KBM-7 (cell line): ENCODE data around the gene PTGER2.

ENCODE experiments used
- DNase-seq: peaks from one replicate; pipeline ENCODE4 v3.0.0-alpha.2; 2015
- in situ Hi-C: fragments of 300-500 bp; cut with MboI; formaldehyde crosslinking; loops from 2 replicates; pipeline ENCODE4 v1.14.3; 2020; ENCODE audit warnings: low sequenced_read_pairs, low pct_unique_long_range_greater_than_20kb, mixed read lengths

Gene PTGER2, protein sequence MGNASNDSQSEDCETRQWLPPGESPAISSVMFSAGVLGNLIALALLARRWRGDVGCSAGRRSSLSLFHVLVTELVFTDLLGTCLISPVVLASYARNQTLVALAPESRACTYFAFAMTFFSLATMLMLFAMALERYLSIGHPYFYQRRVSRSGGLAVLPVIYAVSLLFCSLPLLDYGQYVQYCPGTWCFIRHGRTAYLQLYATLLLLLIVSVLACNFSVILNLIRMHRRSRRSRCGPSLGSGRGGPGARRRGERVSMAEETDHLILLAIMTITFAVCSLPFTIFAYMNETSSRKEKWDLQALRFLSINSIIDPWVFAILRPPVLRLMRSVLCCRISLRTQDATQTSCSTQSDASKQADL

DNA sequence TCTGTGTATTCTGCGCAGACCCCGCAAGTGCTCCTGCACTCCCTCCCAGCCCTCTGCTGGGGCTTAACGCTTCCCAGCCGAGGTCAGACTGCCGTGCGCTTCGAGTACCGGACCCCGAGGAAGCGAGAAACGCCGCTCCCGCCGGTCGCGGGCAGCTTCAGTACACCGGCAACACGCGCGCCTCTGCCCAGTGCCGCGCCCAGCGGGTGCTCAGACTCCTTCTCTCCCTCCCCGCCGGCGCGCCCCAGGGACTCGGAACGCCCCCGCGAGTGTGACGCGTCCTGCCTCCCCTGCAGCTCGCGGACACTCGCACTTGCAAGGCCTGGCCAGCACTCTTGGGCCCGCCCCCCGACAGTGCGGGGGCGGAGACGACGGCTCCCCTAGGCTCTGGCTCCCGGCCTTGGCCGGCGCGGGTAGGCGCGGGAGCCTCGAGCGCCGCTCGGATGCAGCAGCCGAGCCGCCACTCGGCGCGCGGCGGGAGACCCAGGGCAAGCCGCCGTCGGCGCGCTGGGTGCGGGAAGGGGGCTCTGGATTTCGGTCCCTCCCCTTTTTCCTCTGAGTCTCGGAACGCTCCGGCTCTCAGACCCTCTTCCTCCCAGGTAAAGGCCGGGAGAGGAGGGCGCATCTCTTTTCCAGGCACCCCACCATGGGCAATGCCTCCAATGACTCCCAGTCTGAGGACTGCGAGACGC is at the start of gene PTGER2:
Gene PTGER2, plus strand, starts transcription at position 410 of the 692 bp plus-strand sequence. Its CDS starts 237 bp downstream, at position 647.
- in situ Hi-C loops = no loop called here
- no peak for DNase-seq

DNA sequence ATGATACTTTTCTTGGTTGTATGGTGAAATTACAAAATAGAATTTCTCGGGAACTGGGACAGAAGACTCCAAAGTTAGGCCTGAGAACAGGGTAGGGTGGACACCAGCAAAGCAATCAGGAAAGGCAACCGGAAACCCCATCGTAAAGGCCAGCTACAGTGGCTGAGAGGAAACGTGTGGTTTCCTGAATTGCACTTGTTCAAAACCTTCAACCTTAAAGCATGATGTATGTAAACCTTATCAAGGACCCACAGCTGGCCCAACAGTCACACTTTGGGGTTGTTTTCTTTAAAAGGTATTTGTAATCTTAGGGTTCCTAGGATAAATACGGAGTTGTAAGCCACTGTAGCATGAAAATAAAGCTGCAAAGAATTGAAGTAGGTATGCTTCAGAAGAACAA is 48.9 kb upstream of the PTGER2 start:
- DNase-seq = peak; percentile 77
- in situ Hi-C loops = no loop called here

DNA sequence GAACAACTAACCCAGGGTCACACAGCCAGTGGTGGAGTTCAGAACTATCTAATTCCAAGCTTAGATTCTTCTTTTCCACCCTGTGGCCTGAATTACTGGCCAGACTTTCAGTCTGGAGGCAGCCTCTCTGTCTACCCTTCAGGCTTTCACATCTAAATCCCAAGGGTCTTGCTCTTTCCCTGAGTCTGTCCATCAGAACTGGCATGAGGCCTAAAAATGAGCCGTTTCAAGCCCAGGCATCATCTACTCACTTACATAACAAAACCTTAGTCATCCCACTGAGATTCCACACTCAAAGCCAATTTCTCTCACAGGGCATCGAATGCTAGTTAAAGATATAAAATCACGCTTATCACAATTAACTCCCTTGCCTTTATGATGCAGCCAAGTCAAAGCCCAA is 47.9 kb upstream of the PTGER2 start:
- no peak for DNase-seq
- in situ Hi-C loops = no loop called here

DNA sequence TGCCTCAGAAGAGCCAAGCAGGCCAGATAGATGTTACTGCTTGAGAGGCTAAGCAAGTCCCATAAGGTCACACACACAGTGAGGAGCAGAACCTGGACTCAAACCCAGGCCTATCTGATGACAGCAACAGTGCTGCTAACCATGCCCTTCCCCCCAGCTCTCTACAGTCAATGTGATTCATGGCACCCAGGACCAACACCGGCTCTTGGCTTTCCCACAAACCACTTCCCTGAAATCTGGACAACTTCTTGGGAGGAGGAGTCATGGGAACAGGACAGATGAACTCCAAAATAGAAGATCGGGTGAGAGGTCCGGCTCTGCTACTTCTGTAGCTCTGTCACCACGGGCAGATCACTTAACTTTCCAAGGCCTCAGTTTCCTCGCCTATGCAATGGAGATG is 47.3 kb upstream of the PTGER2 start:
- in situ Hi-C loops = no loop called here
- no peak for DNase-seq

DNA sequence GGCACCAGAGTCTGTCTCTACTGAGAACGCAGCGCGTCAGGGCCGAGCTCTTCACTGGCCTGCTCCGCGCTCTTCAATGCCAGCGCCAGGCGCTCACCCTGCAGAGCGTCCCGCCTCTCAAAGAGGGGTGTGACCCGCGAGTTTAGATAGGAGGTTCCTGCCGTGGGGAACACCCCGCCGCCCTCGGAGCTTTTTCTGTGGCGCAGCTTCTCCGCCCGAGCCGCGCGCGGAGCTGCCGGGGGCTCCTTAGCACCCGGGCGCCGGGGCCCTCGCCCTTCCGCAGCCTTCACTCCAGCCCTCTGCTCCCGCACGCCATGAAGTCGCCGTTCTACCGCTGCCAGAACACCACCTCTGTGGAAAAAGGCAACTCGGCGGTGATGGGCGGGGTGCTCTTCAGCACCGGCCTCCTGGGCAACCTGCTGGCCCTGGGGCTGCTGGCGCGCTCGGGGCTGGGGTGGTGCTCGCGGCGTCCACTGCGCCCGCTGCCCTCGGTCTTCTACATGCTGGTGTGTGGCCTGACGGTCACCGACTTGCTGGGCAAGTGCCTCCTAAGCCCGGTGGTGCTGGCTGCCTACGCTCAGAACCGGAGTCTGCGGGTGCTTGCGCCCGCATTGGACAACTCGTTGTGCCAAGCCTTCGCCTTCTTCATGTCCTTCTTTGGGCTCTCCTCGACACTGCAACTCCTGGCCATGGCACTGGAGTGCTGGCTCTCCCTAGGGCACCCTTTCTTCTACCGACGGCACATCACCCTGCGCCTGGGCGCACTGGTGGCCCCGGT is 46.4 kb upstream of the PTGER2 start, which contains the start of gene PTGDR:
Gene PTGDR, plus strand, starts transcription at position 198 of the 778 bp plus-strand sequence. Its CDS starts 117 bp downstream, at position 315.
- in situ Hi-C loops = no loop called here
- DNase-seq = no peak

DNA sequence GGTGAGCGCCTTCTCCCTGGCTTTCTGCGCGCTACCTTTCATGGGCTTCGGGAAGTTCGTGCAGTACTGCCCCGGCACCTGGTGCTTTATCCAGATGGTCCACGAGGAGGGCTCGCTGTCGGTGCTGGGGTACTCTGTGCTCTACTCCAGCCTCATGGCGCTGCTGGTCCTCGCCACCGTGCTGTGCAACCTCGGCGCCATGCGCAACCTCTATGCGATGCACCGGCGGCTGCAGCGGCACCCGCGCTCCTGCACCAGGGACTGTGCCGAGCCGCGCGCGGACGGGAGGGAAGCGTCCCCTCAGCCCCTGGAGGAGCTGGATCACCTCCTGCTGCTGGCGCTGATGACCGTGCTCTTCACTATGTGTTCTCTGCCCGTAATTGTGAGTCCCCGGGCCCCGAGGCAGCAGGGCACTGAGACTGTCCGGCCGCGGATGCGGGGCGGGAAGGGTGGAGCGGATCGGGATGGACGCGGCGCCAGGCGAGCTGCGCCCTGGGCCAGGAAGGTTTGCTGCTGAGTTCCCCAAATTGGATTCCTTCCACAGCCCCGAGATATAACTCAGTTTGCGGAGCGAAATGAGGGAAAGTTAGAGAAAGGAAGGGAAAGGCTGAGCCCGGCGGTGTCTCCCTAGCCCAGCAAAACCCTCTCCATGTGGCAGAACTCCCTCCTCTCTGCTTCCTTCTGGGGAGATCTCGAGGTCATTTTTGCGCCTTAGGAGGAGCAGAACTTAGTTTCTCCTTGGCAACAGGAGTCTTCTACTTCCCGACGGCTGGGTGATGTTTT is 45.6 kb upstream of the PTGER2 start:
- DNase-seq = no peak
- in situ Hi-C loops = no loop called here

DNA sequence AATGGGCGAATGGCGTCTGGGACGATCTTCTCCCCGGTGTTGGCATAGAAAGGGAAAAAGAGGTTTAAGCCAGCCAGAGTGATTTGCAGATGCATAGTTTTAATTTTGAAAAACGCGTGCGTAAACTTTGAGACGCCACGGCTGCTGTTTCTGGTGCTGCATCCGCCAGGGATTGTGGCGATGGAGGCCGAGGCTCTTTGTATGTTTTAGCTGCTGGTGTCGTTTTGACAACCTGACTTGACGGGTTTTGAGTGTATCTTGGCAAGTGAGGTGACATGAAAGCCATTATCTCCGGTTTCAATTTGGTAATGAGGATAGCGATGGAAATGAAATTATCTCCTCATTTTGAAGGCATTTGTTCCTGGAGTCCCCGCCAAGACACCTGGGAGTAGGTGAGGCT is 45.0 kb upstream of the PTGER2 start:
- in situ Hi-C loops = no loop called here
- no peak for DNase-seq

DNA sequence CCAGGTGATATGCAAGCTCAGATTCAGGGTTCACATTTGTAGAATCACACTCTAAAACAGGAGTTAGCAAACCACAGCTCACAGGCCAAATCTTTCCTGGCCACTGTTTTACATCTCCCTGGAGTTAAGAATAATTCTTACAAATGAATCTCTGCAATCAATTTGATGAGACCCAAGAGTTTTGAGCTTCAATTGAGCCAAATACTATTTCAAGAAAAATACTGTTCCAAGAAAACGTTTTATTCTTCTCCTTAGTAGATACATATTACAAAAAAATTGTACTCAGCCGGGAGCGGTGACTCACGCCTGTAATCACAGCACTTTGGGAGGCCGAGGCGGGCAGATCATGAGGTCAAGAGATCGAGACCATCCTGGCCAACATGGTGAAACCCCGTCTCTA is 44.1 kb upstream of the PTGER2 start:
- in situ Hi-C loops = no loop called here

DNA sequence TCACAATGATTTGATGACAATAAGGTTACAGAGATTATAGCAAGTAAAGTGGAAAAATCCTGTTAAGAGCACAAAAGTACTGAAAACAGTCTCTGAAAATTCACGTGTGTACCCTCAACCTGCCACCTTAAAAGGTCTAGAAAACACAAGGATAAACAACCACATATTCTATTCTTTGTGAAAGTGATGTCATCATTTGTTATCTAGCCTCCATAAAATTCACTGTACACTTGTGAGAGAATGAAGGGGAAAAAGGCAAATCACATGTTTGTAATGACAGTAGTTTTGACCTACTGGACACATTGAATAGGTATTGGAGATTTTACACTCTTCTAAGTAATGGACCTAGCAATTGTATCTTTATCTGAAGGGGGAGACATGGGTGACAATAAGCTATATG is 42.6 kb upstream of the PTGER2 start:
- in situ Hi-C loops = no loop called here
- DNase-seq = no peak

More for the DNA sequence above, 44.1 kb upstream of the PTGER2 start:
- no peak for DNase-seq

DNA sequence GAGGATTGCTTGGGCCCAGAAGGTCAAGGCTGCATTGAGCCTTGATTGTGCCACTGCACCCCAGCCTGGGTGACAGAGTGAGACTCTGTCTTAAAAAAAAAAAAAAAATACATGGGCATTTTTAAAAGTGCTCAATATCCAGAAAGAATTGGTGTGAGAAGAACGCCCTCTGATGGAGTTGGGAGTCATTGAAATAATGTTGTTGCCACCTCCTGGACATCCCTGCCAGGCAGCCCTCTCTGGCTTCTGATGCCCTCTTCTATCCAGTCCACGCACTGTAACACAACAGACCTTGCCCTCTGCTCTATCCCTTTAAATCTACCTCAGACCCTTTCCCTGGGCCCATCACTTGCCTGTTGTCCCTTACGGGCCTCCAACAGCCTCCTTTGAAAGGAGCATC is 41.7 kb upstream of the PTGER2 start:
- DNase-seq = peak; percentile 55

DNA sequence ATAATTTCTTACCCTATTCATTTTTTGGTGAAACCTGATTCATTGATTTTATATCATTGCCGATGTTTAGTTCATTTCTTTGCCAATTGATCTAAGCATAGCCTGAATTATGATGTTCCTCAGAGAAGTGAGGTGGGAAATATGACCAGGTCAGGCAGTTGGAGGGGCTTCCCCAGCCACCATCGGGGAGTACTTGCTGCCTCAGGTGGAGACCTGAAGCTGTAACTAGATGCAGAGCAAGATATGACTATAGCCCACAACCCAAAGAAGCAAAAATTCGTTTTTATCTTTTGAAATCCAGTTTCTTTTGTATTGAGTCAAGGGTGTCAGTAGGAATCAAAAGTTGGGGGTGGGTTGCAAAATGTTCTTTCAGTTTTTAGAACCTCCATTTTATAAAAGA is 38.7 kb upstream of the PTGER2 start:
- in situ Hi-C loops = no loop called here
- no peak for DNase-seq

More for the DNA sequence above, 41.7 kb upstream of the PTGER2 start:
- in situ Hi-C loops = no loop called here

DNA sequence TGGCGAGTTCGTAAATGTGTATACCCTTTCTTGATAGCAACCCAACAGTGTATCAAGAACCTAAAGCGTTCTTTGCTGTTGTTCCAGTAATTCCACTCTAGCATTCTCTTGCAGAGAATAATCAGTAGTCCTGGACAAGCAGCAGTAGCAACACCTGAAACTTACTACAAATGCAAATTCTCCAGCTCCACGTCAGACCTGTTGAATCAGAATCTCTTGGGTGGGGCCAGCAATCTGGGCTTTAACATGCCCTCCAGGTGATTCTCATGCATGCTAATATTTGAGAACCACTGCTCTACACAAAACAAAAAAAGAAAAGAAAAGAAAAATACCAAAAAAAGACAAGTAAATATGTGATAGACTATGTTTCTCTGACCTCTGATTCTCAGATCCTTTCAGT is 36.6 kb upstream of the PTGER2 start:
- in situ Hi-C loops = no loop called here
- no peak for DNase-seq

DNA sequence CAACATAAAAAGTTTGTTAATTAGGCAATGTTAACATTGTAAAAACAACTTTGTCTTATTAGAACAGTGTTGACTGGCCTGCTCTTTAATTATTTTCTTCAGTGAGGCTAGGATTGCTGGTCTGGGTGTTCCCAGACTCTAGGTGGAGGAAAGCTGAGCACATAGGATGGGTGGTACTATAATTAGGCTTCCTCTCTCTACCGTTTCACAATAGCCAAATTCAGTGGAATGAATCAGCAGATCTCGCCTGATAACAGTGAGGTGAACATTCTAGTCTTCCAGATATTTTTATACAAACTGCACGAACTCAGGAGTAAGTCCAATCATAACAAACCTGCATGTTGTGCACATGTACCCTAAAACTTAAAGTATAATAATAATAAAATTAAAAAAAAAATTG is 34.7 kb upstream of the PTGER2 start:
- in situ Hi-C loops = no loop called here
- DNase-seq = peak; percentile 49

DNA sequence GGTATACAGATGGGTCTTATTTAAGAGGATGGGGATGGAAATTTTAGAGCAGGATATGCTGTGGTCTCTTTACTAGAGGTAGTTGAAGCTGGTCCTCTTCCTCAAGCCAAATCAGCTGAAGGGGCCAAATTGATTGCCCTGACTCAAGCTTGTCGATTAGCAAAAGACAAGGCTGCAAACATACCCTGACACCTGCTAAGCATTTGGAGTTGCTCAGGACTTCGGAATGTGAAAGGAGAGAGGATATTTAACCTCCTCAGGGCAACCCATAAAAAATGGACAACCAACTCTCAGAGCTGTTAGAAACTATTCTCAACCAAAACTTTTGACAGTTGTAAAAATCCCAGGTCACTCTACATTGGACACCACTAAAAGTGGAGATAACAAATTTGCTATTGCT is 31.0 kb upstream of the PTGER2 start:
- no peak for DNase-seq
- in situ Hi-C loops = no loop called here

DNA sequence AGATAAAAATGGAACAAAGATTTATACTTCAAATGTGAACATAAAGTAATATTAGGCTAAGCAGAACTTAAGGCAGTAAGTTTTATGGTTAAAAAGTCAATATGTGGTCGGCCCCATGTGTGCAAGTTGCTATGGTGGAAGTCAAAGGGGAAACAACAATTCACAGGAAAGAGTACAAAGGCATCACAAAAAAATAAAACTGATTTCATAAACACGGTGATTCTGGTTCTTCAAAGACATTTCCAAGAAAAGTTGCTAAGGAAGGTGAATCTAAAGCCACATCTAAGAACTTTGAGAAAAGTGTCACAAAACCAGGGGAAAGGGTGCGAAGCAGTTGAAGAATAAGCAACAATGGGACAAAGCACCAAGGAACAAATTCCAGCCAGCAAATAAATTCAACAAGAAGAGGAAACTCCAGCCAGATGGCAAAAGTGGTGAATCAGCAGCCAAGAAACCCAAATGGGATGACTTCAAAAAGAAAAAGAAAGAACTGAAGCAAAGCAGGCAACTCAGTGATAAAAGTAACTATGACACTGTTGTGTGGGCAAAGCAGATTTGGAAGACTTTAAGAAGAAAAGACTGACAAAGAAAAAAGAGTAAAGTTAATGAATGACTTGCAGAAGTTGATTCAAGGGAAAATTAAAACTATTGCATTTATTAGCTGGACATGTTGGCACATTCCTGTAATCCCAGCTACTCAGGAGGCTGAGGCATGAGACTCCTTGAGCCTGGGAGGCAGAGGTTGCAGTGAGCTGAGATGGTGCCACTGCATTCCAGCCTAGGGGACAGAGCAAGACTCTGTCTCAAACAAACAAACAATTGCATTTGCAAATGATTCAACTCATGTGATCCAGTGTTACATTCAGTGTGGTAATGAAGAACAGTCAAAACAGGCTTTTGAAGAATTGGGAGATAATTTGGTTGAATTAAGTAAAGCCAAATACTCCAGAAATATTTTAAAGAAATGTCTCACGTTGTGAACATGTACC is 27.2 kb upstream of the PTGER2 start:
- no peak for DNase-seq
- in situ Hi-C loops = no loop called here

DNA sequence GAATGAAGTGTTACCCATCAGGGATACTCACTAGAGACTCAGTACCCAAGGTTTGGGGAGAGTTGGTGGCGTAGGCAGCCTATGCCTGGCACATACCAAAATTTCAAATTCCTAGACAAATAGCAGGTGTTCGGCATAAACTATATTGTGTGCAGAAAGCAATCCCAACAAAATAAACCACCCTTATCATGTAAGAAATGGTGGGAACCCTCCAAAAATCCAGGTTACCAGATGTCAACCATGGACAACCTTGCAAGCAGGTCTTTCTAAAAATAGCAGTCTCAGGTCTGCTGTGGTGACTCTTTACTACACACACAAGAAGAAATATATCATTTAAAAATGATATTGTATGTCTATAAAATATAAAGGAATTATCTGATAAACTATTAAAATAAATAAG is 17.7 kb upstream of the PTGER2 start:
- no peak for DNase-seq
- in situ Hi-C loops = no loop called here

DNA sequence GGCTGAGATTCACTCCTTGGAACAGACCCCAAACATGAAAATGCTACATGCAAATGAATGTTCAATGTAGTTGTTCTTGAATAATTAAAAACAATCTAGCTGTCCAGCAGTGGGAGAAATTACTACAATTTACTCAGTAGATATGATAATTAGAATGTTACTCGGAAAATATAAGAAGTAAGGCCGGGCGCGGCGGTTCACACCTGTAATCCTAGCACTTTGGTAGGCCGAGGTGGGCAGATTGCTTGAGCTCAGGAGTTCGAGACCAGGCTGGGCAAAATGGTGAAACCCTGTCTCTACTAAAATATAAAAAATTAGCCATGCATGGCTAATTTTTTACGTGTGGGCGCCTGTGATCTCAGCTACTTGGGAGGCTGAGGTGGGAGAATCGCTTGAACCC is 15.3 kb upstream of the PTGER2 start:
- DNase-seq = no peak
- in situ Hi-C loops = no loop called here

DNA sequence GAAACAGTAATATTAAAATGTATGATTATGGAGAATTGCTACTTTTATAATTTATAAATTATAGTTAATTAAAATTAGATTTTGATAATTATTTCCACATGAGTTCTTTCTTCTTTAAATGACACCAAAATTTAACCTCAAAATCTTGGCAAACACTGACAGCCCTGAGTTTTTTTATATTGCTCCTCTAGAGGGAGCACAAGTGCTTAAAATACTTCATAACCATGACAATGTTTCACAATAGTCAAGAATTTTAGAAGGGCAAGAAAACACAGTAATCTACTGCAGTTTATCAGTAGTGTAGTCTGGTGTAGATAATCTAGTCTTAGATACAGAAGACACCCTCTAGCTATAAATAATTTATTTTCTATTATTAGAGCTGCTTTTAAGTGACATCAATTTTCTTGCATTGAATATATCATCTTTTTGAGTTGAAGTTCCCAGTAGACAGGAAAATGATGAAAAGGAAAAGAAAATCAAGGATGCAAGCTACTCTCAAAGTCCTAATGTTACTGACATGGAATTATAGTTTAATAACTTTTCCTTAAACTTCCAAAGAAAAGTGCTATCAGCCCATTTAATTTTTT is 14.3 kb upstream of the PTGER2 start:
- in situ Hi-C loops = no loop called here
- peak; percentile 70 for DNase-seq
